ENCODE results near the gene ARHGEF40.

GRCh38 chr14:21084396-21084795, 14.3 kb downstream of the ARHGEF40 start:
- TF ChIP-seq EP300 (IDR thresholded peaks at IDR 0.05) (no peak), ZNF302 (CRISPR knock-in tag; IDR thresholded peaks at IDR 0.05) (no peak), CTCF (IDR thresholded peaks at IDR 0.05) (no peak)
- TF ChIP-seq, protein P1, sequence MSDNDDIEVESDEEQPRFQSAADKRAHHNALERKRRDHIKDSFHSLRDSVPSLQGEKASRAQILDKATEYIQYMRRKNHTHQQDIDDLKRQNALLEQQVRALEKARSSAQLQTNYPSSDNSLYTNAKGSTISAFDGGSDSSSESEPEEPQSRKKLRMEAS (IDR thresholded peaks at IDR 0.05), result no peak

All from A549 (cell line).